ENCODE data around the gene CNTNAP2.

DNA sequence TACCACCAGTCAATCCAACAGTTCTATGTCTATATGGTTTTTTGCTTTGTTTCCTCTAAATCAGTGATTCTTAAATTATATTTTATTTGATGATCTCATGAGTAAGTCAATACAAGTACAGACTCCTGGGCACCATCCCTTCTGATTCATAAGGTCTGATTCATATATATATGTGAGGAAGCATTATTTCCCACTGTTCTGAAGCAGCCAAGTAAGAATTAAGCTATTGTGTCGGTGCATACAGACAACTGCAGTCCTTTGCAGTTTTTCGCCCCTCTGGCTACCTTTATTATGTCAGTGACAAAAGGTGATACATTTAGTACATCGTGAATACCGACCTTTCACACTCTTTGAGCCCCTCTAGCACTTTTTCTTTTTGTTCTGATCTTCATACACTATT lies 1394.3 kb downstream of the CNTNAP2 start:
- TF ChIP-seq, protein P1, sequence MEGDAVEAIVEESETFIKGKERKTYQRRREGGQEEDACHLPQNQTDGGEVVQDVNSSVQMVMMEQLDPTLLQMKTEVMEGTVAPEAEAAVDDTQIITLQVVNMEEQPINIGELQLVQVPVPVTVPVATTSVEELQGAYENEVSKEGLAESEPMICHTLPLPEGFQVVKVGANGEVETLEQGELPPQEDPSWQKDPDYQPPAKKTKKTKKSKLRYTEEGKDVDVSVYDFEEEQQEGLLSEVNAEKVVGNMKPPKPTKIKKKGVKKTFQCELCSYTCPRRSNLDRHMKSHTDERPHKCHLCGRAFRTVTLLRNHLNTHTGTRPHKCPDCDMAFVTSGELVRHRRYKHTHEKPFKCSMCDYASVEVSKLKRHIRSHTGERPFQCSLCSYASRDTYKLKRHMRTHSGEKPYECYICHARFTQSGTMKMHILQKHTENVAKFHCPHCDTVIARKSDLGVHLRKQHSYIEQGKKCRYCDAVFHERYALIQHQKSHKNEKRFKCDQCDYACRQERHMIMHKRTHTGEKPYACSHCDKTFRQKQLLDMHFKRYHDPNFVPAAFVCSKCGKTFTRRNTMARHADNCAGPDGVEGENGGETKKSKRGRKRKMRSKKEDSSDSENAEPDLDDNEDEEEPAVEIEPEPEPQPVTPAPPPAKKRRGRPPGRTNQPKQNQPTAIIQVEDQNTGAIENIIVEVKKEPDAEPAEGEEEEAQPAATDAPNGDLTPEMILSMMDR (IDR thresholded peaks at IDR 0.05) = no peak
- no peak for TF ChIP-seq POLR2A (IDR thresholded peaks at IDR 0.05)

Data from testis (tissue), 2 donors.